DMS 273 treated with DMSO at 0.1 percent for 48 hours (cell line): ENCODE measurements around the gene MYO3B.

Source experiments
- DNase-seq: peaks from one replicate; lab custom pipeline; 2025; lab: John Stamatoyannopoulos, UW

MYO3B gene

DNA sequence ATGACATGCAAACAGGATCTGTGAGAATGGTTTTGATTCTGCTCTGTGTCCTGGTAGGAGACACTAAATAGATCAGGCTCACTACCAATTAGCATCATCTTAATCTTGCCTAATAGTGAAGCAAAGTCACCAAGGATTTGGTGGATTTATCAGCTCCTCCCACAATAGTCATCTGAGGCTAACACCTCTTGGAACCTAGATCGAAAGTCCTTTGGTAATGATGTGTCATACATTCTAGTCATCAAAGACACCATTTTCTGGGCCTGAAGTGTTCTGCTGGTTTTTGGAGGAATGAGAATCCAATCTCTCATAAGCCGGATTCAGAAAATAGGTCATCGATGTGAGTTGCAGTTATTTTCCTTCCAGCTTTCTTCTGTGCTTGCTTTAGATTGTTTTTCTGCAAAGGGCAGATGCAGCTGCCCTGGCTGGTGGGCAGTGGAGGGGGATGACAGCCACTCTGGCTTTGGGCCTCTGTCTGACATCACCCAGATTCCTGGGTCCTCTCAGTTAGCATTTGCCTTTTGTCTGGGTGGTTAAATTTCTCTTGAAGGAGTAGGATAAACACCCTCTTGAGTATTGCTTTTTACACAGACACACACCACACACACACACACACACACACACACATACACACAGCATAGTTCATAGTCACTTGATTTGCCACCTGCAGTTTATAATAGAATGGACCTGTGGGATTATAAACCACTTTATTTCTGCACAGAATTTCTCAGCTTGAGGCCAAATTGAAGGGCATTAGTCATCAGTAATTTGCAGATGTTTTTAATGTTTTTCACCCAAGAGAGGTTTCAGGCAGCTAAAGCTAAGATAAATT is at the start of gene MYO3B:
Gene MYO3B (plus strand): TSS at position 198 of the 832 bp plus-strand sequence. CDS start 141 bp downstream, at position 339.
- DNase-seq = no peak

DNA sequence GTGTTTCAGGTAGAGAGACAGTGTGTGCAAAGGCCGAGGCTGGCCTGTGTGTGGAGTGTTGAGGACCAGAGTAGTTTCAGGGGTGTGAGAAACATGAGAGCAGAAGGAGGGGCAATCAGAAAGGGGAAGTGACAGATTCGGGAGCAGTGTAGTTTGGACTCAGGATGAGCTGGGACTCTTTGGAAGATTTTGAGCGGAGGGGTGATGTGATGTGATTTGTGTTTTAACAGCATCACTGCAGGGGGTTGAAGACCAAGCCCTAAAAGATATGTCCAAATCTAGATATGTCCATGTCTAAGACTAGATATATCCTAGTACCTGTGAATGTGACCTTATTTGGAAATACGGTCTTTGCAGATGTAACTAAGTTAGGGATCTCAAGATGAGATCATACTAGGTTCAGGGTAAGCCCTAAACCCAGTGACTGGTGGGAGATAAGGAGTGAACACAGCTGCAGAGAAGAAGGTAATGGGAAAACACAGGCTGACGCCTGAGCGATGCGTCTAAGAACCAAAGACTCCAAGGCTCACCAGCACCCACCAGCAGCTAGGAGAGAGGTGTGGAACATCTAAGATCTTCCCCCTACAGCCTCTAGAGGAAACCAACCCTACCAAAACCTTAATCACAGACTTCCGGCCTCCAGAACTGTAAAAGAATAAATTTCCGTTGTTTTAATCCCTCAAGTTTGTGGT is 38.5 kb upstream of the MYO3B start:
- no peak for DNase-seq

DNA sequence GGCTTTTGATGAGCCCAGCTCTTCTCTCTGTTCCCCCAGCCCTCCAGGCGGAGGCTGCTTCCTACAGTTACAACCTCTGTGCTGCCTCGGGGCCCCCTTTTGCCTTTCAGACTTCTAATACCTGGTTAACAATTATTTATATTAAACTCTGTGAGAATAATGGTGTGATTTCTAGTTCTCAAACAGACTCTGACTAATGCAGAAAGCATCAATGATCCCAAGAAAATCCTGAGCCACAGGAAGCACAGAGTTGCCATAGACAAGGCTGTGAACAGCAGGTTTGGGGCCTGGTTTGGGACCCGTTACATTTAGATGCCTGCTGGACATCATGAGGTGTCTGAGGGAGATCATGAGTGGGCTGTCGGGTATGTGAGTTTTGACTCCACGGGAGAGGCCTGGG is 37.4 kb upstream of the MYO3B start:
- no peak for DNase-seq

GRCh38 chr2:170141865-170142264 is 36.1 kb upstream of the MYO3B start:
- no peak for DNase-seq

DNA sequence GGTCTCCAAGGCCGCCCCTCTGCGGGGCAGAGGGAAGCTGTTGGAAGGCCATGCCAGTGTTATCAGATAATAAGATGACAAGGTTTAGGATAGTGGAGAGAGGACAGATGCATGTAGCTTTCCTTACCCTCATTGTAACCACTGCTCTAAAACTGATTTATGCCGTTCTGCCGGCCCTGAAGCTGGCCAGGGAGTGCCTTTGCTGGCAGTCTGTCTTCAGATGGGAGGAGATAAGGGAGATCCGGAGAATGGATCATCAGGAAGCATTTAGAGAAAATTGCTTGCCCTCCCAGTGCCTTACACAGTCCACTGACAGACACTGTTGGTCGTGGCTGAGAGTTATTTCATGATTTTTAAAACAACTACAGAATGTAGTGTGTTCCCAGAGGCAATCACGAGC is 35.4 kb upstream of the MYO3B start:
- DNase-seq = no peak

- no peak for DNase-seq
These were observed 34.8 kb upstream of the MYO3B start for GRCh38 chr2:170143045-170143717.

DNA sequence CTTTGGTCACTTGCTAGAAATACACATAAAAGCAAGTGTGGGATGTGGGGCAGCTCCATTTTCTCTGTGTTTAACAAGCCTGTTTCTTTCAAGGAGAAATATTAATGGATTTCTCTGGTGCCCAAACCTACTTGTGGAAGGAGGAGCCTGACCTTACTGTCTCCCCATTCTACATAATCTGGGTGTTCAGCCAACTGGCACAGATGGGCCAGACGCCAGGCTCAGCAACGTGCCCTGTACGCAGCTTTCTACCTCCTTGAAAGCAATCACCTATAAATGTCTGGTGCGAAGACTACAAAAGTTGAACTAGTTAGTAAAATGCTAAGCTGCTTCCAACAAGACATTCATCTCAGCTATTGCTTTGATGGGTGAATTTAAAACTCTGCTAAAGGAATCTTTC is 33.2 kb upstream of the MYO3B start:
- DNase-seq = no peak

- no peak for DNase-seq
These were observed 32.8 kb upstream of the MYO3B start for GRCh38 chr2:170145191-170145590.

DNA sequence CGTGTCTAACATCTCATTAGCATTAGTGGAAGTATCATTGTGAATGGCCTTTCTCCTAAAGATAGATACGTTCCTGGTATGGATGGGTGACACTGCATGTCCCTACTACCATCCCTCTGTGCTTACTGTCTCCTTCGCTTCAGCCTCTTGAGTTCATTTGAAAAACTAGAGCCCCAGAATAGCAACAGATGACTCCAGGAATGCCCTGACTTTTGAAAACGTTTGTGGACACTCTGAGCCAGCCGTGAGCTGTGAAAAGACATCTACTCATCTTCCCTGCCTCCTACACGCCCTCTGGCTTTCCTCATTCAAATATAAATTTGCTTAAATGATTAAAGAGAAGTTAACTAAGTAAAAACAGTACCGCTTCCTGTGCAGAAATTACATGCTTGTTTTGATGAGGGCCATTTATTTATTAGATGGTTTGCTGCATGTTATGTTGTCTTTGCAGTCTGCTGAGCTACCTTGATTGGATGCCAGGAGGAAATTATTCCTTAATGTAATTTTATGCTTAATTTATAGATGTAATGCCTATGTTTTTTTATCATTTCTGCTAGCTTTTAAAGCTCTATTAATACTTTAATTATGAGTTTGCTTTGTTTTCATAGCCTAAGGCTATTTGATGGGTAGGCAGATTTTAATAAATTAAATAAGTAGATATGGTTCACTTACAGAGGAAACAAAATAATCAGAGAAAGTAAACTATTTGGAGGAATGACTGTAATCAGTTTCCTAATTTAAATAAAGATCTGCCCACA is 32.1 kb upstream of the MYO3B start:
- no peak for DNase-seq

DNA sequence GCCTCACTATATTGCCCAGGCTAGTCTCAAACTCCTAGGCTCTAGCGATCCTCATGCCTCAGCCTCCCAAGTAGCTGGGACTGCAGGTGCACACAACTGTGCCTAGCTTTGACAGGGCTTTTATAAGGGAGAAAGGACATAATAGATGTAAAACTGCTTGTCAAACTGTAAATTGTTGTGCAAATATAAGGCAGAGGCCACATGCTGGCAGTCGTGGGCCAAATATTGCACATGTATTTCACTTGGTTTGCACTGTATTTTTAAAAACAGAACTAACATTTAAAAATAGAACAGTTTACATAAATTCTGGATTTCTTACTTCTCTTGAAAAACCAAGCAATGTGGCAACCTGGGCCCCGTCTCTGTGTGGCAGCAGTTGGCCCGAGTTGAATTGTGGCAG is 31.2 kb upstream of the MYO3B start:
- DNase-seq = no peak

- no peak for DNase-seq
These were observed 30.4 kb upstream of the MYO3B start for GRCh38 chr2:170147576-170147975.

GRCh38 chr2:170148161-170148560 is 29.8 kb upstream of the MYO3B start:
- DNase-seq = no peak

- DNase-seq = no peak
These were observed 25.5 kb upstream of the MYO3B start for GRCh38 chr2:170152421-170152820.

DNA sequence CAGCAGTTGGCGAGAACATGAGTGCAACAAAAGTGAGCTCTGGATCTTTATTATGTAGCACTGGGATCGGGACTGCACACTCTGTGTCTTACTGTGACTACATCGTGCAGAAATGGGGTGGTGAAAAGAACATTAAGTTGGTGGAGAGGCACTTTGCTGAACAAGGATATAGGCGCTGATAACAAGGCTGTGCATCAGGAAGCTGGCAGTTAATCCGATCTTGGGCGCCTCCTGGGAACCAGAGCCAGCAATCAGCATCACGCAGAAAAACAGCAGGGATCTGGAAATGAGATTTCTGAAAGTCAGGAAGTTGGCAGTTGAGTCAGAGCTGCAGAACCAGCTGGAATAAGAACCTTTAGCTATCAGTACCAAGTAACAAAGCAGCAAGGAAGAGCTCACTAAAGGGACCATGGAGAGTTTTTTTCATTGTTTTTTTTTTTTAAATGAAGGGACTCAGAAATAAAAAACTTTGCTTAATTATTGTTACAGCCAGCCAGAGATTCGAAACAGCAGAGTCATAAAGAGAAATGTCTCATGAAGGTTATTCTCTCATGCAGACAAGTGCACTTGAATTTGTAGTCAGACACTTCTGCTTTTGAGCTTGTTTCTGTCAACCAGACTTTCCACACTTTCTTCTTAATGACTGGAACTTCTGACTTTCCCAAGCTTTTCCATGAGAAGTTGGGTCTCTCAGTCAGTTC is 22.8 kb upstream of the MYO3B start:
- no peak for DNase-seq

DNA sequence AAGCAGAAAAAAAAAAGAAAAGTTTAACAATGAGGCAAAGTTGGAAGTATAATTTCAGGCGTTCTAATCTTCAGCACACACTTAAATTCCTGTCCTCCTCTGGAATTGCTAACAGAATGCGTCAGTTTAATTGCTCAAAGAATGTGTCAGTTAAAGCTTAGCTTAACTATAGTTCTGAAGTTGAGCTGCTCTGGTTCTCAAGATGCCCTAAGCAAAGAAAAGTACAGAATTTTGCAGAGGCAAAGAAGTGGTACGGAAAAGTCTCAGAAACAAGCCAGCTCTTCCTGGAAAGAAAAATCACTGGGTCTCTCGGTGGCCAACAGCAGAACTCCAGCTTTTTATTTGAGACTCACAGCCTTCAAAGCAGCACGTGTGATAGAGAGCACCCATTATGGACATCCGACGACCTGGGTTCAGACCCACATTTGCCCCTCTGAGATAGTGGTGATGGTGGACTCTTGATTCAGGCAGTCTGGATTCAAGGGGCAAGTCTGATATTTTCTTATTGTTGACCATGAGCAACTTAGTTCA is 22.2 kb upstream of the MYO3B start:
- DNase-seq = no peak

- DNase-seq = no peak
These were observed 21.4 kb upstream of the MYO3B start for GRCh38 chr2:170156592-170156991.

- DNase-seq = no peak
These were observed 20.8 kb upstream of the MYO3B start for GRCh38 chr2:170157025-170157684.

- DNase-seq = no peak
These were observed 18.9 kb upstream of the MYO3B start for GRCh38 chr2:170159060-170159459.

DNA sequence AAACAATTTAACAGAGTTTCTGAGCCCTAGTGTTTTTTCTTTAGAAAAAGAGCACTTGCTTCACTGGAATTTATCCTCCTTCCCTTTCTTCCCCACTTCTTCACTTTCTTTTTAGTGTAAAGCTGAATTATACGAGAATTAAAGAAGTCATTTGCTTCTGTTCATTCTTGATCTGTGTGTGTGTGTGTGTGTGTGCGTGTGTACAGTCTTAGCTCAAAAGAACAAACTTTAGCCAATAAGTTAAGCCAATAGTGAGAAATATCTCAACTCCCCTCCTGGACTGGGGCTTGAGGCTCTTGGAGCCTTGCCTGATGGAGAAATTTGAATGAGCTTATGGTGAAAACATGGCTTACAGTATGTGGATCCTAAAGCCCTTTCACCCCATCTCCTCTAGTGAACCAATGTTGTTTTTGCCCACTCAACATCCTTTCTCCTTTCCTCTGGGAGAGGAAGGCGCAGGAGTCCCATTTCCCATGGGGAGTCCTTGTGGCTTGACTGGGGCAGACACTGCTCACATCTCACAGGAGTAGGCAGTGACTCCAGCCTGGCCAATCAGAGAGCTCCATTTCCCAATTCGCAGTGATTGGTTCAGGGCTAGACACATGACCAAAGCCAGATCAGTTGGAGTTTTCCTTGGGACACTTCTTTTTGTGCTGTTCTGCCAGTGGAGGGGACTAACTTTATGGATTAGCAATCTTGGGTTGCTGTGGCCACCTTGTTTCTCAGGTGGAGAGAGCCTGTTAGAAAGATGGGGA is 16.3 kb upstream of the MYO3B start:
- DNase-seq = no peak

DNA sequence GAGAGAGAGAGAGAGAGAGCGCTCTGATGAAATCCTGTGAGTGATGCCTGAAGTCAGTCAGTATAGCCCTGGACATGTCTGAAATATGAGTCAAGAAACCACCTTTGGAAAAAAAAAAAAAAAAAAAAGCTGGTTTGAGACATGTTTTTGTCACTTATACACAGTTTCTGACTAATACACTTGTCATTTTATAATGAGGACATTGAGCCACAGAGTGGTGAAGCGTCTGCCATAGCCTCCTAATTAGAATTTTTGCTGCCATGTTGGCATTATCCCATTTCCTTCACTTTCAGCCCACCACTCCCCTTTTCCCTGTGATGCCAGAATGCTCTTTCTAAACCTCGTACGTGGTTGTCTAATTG is 15.7 kb upstream of the MYO3B start:
- no peak for DNase-seq
